ENCODE results near the gene UGGT2. TPM values are rescaled to one million over a fixed set of nuclear protein-coding genes. Genes with fewer than 3 reads are reported as not detected.

The UGGT2 gene
- total RNA-seq, 2 experiments from 2014 or later = not detected

Other genes starting within 250 kb of the UGGT2 start
- not detected for gene HS6ST3, start 36.7 kb upstream of the UGGT2 start, total RNA-seq